ENCODE measurements around the gene CCL28.

DNA sequence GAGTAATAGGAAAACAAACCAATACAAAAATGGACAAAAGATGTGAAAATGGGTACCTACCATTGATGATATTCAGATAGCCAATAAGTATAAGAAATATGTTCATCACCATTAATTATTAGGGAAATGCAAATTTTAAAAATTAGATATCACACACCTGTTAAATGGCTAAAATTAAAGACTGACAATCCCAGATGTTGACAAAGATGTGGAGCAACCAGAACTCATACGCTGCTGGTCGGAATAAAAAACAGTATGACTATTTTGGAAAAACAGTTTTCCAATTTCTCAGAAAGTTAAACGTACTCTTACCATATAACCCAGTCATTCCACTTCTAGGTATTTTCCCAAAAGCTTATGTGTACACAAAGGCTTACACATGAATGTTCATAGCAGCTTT is 44.4 kb upstream of the CCL28 start:
- no peak for TF ChIP-seq SUZ12 (IDR thresholded peaks at IDR 0.05; ENCODE audit: unreplicated experiment)
- no peak for TF ChIP-seq SP1 (IDR thresholded peaks at IDR 0.05; ENCODE audit: low read depth, low read length)
- TF ChIP-seq NFXL1 (IDR thresholded peaks at IDR 0.05; ENCODE audit: borderline replicate concordance) = no peak
- TF ChIP-seq, protein P1, sequence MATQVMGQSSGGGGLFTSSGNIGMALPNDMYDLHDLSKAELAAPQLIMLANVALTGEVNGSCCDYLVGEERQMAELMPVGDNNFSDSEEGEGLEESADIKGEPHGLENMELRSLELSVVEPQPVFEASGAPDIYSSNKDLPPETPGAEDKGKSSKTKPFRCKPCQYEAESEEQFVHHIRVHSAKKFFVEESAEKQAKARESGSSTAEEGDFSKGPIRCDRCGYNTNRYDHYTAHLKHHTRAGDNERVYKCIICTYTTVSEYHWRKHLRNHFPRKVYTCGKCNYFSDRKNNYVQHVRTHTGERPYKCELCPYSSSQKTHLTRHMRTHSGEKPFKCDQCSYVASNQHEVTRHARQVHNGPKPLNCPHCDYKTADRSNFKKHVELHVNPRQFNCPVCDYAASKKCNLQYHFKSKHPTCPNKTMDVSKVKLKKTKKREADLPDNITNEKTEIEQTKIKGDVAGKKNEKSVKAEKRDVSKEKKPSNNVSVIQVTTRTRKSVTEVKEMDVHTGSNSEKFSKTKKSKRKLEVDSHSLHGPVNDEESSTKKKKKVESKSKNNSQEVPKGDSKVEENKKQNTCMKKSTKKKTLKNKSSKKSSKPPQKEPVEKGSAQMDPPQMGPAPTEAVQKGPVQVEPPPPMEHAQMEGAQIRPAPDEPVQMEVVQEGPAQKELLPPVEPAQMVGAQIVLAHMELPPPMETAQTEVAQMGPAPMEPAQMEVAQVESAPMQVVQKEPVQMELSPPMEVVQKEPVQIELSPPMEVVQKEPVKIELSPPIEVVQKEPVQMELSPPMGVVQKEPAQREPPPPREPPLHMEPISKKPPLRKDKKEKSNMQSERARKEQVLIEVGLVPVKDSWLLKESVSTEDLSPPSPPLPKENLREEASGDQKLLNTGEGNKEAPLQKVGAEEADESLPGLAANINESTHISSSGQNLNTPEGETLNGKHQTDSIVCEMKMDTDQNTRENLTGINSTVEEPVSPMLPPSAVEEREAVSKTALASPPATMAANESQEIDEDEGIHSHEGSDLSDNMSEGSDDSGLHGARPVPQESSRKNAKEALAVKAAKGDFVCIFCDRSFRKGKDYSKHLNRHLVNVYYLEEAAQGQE (IDR thresholded peaks at IDR 0.05; ENCODE audit: low read depth, low read length) = no peak
- no peak for TF ChIP-seq EP300 (IDR thresholded peaks at IDR 0.05; ENCODE audit: borderline replicate concordance in 1 of 2, control insufficient read depth in 1 of 2, low read depth in 2 of 2, low read length in 2 of 2)
